Muscle of leg (tissue), 11 donors: Measurements from ENCODE around the gene PRRG2. TPM values are rescaled to one million over a fixed set of nuclear protein-coding genes. Genes with fewer than 3 reads are reported as not detected.

ENCODE experiments used
- DNase-seq: peaks from one replicate; pipeline ENCODE4 v3.0.0; 2013
- H3K27ac ChIP-seq: one replicate; pipeline ENCODE4 v1.5.1; 2013; ENCODE audit warnings: mild to moderate bottlenecking, low read length, control low read depth
- H3K27me3 ChIP-seq: one replicate; pipeline ENCODE4 v1.6.1; 2013; ENCODE audit warnings: low read length; ENCODE audit not compliant: control insufficient read depth, insufficient read depth
- H3K36me3 ChIP-seq: one replicate; pipeline ENCODE4 v1.6.1; 2013; ENCODE audit warnings: low read length; ENCODE audit not compliant: control insufficient read depth, insufficient read depth
- H3K4me1 ChIP-seq: one replicate; pipeline ENCODE4 v1.6.1; 2013; ENCODE audit warnings: low read length; ENCODE audit not compliant: control insufficient read depth, insufficient read depth
- H3K4me3 ChIP-seq: one replicate; pipeline ENCODE4 v1.5.1; 2013; ENCODE audit warnings: low read length, control low read depth
- H3K9me3 ChIP-seq: replicated peaks from 2 replicates; pipeline ENCODE4 v1.6.1; 2013; ENCODE audit warnings: low read depth, low read length; ENCODE audit not compliant: control insufficient read depth
- WGBS: methylation state at CpG from one replicate; pipeline ENCODE4 v1.1.5; 2013; ENCODE audit warnings: missing lambda C conversion rate; ENCODE audit not compliant: insufficient coverage; 5-methylcytosine and 5-hydroxymethylcytosine counted together
- polyA plus RNA-seq, 8 donors: library from polyadenylated mRNA; unstranded; fragments of 120-200 nt; gene quantifications; one replicate each; pipeline versions ENCODE4 v1.2.1 to v1.2.3, GENCODE V29; 2013; ENCODE audit warnings: inconsistent platforms in 1 of 8, low replicate concordance in 1 of 8; ENCODE audit not compliant: insufficient read length in 8 of 8, insufficient read depth in 1 of 8
- total RNA-seq: library from RNA; stranded (reverse); fragments of 120-200 nt; gene quantifications from one replicate; pipeline ENCODE4 v1.2.4, GENCODE V29; 2013

PRRG2 gene
- total and polyA plus RNA-seq, 9 donors, result 0.28 to 0.88 (median 0.56) TPM

GRCh38 chr19:49557641-49558325, 23.3 kb upstream of the PRRG2 start:
- WGBS, result 82% methylated on average over 14 of the region's 18 CpGs
- Histone ChIP-seq H3K9me3 (no peaks in the 10 kb centered on the region), H3K27me3 (no peaks in the 10 kb centered on the region), H3K36me3 (peaks cover 66% of the 10 kb centered on the region), H3K4me3 (no peak overlapping the region), H3K4me1 (peaks cover 19% of the 10 kb centered on the region), H3K27ac (no peak overlapping the region)
- no peak for DNase-seq

DNA sequence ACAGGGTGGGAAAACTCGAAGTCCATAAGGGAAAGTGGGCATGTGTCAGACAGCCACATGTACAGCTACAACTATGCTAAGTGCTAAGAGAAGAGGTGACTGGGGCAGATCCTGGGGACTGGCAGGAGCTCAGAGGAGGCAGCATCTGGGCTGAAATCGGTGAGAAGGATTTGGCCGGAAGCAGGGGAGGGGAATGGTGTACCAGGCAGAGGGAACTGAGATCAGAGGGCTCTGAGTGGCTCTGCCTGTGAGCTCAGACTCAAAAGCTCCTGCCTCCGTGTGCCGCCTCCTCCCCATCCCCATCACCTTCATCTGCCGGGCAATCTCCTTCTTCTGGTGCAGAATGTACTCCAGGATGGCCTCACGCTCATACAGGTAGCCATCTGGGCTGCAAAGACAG, 22.5 kb upstream of the PRRG2 start:
- no peak for DNase-seq
- H3K9me3 ChIP-seq, result no peaks in the 10 kb centered on the region
- H3K27ac ChIP-seq, result no peak overlapping the region
- peaks cover 63% of the 10 kb centered on the region for H3K36me3 ChIP-seq
- peaks cover 19% of the 10 kb centered on the region for H3K4me1 ChIP-seq
- H3K4me3 ChIP-seq, result no peak overlapping the region
- 72% methylated on average over 2 of the region's 7 CpGs for WGBS
- no peaks in the 10 kb centered on the region for H3K27me3 ChIP-seq

- Histone ChIP-seq H3K9me3 (no peaks in the 10 kb centered on the region), H3K27ac (no peak overlapping the region), H3K27me3 (no peaks in the 10 kb centered on the region), H3K4me3 (no peak overlapping the region), H3K36me3 (peaks cover 57% of the 10 kb centered on the region), H3K4me1 (peaks cover 15% of the 10 kb centered on the region)
- no CpG with 5 or more reads among the region's 3 CpGs for WGBS
- no peak for DNase-seq
These were observed 21.7 kb upstream of the PRRG2 start for GRCh38 chr19:49559443-49559842.

GRCh38 chr19:49559928-49560327, 21.2 kb upstream of the PRRG2 start:
- H3K27ac ChIP-seq, result no peak overlapping the region
- H3K27me3 ChIP-seq, result no peaks in the 10 kb centered on the region
- WGBS, result 69% methylated on average over 14 of the region's 15 CpGs
- H3K36me3 ChIP-seq, result peaks cover 53% of the 10 kb centered on the region
- H3K4me3 ChIP-seq, result no peak overlapping the region
- no peak for DNase-seq
- H3K9me3 ChIP-seq, result no peaks in the 10 kb centered on the region
- H3K4me1 ChIP-seq, result peaks cover 18% of the 10 kb centered on the region

DNA sequence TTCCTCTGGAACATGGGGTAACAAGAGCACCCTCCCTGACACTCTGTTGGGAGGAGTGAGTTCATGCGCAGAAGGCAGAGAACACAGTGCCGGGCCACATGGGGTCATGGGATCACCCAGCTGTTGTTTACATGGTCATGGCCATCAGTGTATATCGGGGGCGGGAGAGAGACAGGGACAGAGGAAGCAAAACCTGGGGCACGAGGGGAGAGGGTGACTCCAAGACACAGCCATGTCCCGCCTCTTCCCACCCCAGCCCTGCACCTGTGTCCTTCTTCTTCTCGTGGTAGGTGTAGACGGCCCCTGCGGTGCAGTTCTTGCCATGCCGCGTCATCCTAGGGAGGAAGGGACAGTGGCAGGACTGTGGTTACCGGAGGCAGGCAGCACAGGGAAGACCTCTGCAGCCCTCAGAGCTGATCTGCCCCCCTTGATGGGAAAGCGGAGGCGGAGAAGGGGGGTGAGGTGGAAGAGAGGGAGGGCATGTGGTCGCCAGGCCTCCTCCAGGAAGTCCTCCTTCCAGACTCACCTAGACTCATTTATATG, 20.7 kb upstream of the PRRG2 start:
- peak overlapping the region; percentile 20 for H3K27ac ChIP-seq
- peaks cover 23% of the 10 kb centered on the region for H3K4me1 ChIP-seq
- H3K36me3 ChIP-seq, result peaks cover 49% of the 10 kb centered on the region
- WGBS, result 62% methylated on average over 8 of the region's 15 CpGs
- H3K9me3 ChIP-seq, result no peaks in the 10 kb centered on the region
- DNase-seq, result peak; percentile 77
- no peak overlapping the region for H3K4me3 ChIP-seq
- H3K27me3 ChIP-seq, result no peaks in the 10 kb centered on the region

DNA sequence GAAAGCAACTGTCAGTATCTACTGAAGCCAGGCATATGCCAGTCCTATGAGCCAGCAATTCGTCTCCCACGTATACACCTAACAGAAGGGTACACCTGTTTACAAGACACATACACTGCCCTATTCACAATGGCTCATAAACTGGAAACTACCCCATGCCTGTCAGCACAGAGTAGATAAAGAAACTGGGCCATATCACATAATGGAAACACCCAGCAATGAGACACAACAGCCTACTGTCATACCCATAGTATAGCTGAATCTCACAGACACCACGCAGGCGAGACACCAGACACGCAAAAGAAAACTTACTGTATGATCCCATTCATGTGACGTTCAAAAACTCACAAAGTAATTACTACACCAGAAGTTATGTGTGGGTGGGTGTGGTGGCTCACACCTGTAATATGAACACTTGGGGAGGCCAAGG, 16.5 kb upstream of the PRRG2 start:
- Histone ChIP-seq H3K27ac (no peak overlapping the region), H3K9me3 (no peaks in the 10 kb centered on the region), H3K4me3 (no peak overlapping the region), H3K27me3 (no peaks in the 10 kb centered on the region), H3K4me1 (peaks cover 27% of the 10 kb centered on the region), H3K36me3 (peaks cover 12% of the 10 kb centered on the region)
- 100% methylated on average over 2 of the region's 6 CpGs for WGBS
- no peak for DNase-seq

GRCh38 chr19:49565261-49565660, 15.9 kb upstream of the PRRG2 start:
- H3K9me3 ChIP-seq, result no peaks in the 10 kb centered on the region
- H3K4me3 ChIP-seq, result no peak overlapping the region
- WGBS, result no CpG with 5 or more reads among the region's 4 CpGs
- DNase-seq, result peak; percentile 79
- peaks cover 20% of the 10 kb centered on the region for H3K4me1 ChIP-seq
- no peaks in the 10 kb centered on the region for H3K27me3 ChIP-seq
- H3K27ac ChIP-seq, result no peak overlapping the region
- peaks cover 5% of the 10 kb centered on the region for H3K36me3 ChIP-seq

- no peak overlapping the region for H3K27ac ChIP-seq
- WGBS, result 97% methylated on average over 3 of the region's 3 CpGs
These were observed 14.8 kb upstream of the PRRG2 start for GRCh38 chr19:49566302-49566701.

GRCh38 chr19:49567861-49568441, 13.2 kb upstream of the PRRG2 start:
- H3K27ac ChIP-seq, result no peak overlapping the region
- peaks cover 26% of the 10 kb centered on the region for H3K4me1 ChIP-seq

More at GRCh38 chr19:49566302-49566701, 14.8 kb upstream of the PRRG2 start:
- Histone ChIP-seq H3K27me3 (no peaks in the 10 kb centered on the region), H3K9me3 (no peaks in the 10 kb centered on the region), H3K36me3 (peaks cover 2% of the 10 kb centered on the region), H3K4me1 (peaks cover 22% of the 10 kb centered on the region), H3K4me3 (no peak overlapping the region)
- no peak for DNase-seq

DNA sequence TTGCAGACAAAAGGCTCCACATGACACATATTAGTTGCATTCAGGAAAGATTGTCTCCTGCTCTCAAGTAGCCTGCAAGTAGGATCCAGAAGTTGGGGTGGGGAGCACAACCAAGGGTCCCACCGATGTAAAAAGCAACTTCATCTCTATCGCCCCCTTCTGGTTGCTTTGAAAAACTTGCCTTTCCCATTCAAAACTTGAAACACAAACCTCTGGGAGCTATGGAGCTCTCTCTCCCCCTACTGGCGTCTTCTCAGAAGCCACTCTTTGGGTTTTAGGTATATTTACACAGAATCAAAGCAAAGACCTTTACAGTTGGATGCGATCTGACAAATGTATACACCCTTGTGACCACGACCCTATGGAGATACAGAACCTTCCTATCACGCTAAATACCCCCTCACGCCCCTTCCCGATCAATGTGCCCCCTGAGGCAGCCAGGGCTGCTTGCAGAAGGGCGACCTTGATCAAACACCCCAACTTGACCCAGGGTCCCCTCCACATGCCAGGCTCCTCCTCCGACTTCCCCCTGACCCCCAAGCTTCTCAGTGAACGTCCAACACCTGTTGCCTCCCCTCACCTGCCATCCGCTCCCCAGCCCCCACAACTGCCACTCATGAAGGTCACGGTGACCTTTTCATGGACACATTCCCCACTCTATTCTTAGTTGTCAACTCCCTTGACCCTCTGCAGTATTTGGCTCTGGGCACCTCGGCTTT, 10.8 kb upstream of the PRRG2 start:
- Histone ChIP-seq H3K4me3 (no peak overlapping the region), H3K27ac (no peak overlapping the region)

More at GRCh38 chr19:49567861-49568441, 13.2 kb upstream of the PRRG2 start:
- no peak for DNase-seq
- whole genome bisulfite sequencing, result no CpG with 5 or more reads among the region's 9 CpGs
- Histone ChIP-seq H3K27me3 (no peaks in the 10 kb centered on the region), H3K4me3 (no peak overlapping the region), H3K36me3 (peaks cover 3% of the 10 kb centered on the region), H3K9me3 (no peaks in the 10 kb centered on the region)

More for the DNA sequence above, 10.8 kb upstream of the PRRG2 start:
- DNase-seq, result peak; percentile 91
- no peaks in the 10 kb centered on the region for H3K9me3 ChIP-seq
- no peaks in the 10 kb centered on the region for H3K27me3 ChIP-seq
- 33% methylated on average over 9 of the region's 14 CpGs for WGBS
- H3K36me3 ChIP-seq, result peaks cover 15% of the 10 kb centered on the region
- H3K4me1 ChIP-seq, result peaks cover 25% of the 10 kb centered on the region
